CD4-positive, alpha-beta T cell treated with Interleukin-21 for 1 hour (primary cell): ENCODE measurements around the gene CREG1.
"Not testable (repeated sequence)": the region's sequence is repeated elsewhere in the genome, so short reads cannot be mapped to it uniquely, and the experiment has no call there.

Source experiments
- DNase-seq: peaks from one replicate; pipeline ENCODE4 v3.0.0-alpha.2; 2020

CREG1 gene

GRCh38 chr1:167553136-167554027, at the start of gene CREG1:
TSS of gene CREG1 (minus strand) at chr1:167553762.
- DNase-seq, result peak; percentile 90

GRCh38 chr1:167602840-167603239, 49.3 kb upstream of the CREG1 start:
- DNase-seq, result no peak

- DNase-seq, result peak; percentile 33
These were observed 48.2 kb upstream of the CREG1 start for GRCh38 chr1:167601442-167602383.

GRCh38 chr1:167599957-167600581, 46.5 kb upstream of the CREG1 start:
- DNase-seq, result peak; percentile 77

- DNase-seq, result no peak
These were observed 41.3 kb upstream of the CREG1 start for GRCh38 chr1:167594822-167595221.

DNA sequence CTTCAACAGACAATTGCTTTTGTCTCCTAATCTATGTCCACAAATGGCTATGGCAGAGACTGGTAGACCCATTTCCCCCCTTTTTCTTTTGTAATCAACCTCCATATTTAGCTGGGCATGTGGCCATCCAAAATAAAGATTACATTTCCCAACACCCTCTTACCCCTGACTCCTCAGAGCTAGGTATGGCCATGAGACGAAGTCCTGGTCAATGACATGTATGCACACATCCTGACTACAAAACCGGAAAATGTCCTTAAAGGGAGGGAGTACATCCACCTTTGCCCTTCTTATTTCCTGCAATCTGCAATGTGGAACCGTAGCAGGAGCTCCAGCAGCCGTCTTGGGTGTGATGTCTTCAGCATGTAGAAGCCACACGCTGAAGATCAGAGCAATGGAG, 40.3 kb upstream of the CREG1 start:
- DNase-seq, result no peak

DNA sequence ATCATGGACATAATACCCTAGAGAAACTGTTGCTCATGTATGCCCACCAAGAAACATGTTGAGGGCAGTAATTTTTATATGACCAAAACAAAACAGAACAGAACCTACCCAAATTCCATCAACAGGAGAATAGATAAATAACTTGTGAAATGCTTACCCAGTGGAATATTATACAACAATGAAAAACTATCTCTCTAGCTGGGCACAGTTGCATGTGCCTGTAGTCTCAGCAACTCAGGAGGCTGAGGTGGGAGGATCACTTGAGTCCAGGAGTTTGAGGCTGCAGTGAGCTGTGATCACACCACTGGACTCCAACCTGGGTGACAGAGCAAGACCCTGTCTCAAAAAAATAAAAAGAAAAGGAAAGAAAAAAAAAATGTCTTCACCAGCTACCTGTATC, 38.9 kb upstream of the CREG1 start:
- no peak for DNase-seq

DNA sequence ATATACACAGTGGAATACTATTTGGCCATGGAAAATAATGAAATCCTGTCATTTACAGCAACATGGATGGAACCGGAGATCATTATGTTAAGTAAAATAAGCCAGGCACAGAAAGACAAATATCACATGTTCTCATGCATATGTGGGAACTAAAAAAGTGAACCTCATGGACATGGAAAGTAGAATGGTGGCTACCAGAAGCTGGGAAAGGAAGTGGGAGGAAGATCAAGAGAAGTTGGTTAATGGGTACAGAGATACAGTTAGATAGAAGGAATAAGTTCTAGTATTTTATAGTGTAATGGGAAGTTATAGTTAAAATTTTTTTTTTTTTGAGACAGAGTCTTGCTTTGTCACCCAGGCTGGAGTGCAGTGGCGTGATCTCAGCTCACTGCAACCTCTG, 34.8 kb upstream of the CREG1 start:
- DNase-seq, result no peak

GRCh38 chr1:167587872-167588271, 34.3 kb upstream of the CREG1 start:
- DNase-seq, result no peak

GRCh38 chr1:167587342-167587741, 33.8 kb upstream of the CREG1 start:
- no peak for DNase-seq

- DNase-seq, result no peak
These were observed 31.0 kb upstream of the CREG1 start for GRCh38 chr1:167584581-167584980.

- no peak for DNase-seq
These were observed 29.2 kb upstream of the CREG1 start for GRCh38 chr1:167582722-167583121.

- DNase-seq, result no peak
These were observed 28.5 kb upstream of the CREG1 start for GRCh38 chr1:167582064-167582463.

- no peak for DNase-seq
These were observed 26.4 kb upstream of the CREG1 start for GRCh38 chr1:167579986-167580385.

DNA sequence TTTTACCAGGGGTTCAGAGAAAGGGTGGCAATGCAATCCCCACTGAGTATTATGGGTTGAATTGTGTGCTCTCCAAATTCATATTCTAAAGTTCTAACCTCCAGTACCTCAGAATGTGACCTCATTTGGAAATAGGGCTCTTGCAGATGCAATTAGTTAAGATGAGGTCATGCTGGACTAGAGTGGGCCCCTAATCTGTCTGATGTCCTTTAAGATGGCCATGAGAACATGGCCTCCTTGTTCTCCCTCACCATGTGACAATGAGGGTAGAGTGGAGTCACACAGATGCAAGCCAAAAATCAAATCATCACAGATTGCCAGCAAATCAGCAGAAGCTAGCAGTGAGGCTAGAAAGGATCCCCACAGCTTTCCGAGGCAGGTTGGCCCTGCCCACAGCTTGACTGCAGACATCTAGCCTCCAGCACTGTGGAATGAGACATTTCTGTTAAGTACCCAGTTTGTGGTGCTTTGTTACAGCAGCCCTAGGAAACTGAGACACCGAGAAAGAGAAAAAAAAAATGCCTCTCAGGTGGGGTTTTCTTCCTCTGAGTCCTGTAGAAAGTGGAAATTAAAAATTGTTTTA, 25.5 kb upstream of the CREG1 start:
- DNase-seq, result no peak

DNA sequence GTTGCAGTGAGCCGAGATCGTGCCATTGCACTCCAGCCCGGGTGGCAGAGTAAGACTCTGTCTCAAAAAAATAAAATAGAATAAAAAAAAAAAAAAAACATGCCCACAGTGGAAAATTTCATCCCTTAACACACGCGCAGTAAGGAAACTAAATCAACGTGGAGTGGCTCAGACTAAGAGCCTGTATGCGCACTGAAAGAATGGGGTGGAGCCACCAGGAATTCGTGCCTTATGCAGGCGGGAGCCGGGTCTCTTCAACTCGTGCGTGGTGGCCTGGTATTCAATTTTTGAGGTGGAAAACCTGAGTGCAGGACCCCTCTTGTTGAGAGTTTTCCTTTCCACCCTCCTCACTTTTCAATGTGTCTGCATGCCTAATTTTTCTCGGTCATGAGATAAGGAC, 22.1 kb upstream of the CREG1 start:
- DNase-seq, result no peak

DNA sequence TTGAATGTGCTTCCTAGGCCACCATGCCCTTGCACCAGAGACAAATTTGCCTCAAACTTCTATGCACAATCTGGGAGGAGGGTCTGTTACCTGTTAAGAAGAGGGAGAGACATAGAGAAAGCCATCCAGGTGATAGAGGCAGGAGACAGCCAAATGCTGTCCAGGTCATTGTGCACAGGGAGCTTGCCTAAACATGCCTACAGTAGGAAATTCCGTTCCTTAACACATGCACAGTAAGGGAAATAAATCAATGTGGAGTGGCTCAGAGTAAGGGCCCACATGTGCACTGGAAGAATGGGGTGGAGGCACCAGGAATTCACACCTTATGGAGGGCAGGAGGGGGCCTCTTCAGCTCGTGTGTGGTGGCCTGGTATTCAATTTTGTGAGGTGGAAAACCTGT, 19.5 kb upstream of the CREG1 start:
- no peak for DNase-seq

DNA sequence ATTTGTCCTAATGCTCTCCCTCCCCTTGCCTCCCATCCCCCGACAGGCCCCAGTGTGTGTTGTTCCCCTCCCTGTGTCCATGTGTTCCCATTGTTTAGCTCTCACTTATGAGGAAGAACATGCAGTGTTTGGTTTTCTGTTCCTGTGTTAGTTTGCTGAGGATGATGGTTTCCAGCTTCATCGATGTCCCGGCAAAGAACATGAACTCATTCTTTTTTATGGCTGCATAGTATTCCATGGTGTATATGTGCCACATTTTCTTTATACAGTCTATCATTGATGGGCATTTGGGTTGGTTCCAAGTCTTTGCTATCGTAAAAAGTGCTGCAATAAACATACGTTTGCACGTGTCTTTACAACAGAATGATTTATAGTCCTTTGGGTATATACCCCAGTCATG, 17.1 kb upstream of the CREG1 start:
- not testable (repeated sequence) for DNase-seq

DNA sequence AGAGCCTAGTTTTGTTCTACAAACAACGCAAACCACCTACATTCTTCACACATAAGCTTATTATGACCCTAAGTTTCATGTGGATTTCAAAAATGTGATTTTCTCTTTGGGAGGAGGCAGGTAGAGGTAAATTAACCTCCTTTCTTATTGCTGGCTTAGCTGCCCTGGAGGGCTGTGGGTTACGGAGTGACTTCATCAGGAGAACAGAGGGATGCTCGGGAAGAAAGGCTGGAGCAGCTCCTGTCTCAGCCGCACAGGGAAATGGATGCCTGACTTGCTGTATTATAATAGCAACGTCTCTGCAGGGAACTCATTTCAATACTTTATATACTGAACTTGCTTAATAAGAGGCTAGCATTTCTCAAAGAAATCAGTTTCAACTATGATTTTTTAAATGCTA, 14.1 kb upstream of the CREG1 start:
- no peak for DNase-seq

DNA sequence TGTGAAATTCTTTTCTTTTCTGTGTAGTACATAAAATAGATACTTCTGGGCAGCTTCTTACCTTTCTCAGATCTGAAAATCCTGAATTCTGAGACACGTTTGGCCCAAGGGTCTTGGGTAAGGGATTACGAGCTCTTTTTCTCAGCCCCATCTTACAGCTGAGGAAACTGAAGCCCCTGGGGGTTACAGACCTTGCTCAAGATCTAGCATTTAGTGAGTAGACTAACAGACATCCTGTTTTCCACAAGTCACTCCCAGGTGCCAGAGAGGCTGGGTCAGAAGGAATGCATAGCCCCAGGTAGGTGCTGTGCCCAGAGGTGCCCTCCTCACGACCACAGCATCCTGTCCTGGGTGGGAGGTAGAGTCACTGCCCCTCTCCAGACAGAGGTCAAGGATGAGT, 13.2 kb upstream of the CREG1 start:
- no peak for DNase-seq

GRCh38 chr1:167565922-167566321, 12.4 kb upstream of the CREG1 start:
- no peak for DNase-seq

DNA sequence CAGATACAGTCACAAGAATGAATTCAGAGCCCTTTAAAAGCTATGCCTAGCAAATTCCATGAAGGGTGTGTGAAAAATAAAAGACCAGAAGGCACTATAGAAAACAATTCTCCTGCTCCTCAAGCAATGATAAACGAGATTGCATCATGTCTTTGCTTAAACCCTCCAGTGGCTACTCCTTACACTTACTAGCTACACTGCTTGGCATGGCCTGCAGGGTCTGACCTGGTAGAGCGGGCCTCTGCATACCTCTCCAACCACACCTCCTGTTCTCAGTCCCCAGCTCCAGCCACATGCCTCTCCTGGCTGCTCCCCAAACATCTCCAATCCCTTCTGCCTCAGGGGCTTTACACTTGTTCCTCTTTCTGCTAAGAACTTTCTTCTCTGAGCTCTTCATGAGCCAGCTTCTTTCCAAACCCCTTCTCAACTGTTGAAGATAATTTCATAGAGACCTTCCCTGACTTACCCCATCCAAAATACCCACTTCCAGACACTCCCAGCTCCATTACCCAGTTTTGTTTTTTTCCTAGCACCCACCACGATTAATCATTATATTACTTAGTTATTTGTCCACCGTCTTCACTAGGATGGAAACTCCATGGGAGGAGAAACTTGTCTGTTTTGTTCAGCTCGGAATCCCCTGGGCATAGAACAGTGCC, 11.2 kb upstream of the CREG1 start:
- DNase-seq, result no peak
